GM11168 (cell line): ENCODE results near the gene RIPK3.

Experiments used
- in situ Hi-C: fragments of 300-500 bp; cut with MboI; formaldehyde crosslinking; loops from one replicate; pipeline ENCODE4 v1.12.0; 2022; ENCODE audit warnings: low sequenced_read_pairs; ENCODE audit not compliant: unreplicated experiment

Gene RIPK3

DNA sequence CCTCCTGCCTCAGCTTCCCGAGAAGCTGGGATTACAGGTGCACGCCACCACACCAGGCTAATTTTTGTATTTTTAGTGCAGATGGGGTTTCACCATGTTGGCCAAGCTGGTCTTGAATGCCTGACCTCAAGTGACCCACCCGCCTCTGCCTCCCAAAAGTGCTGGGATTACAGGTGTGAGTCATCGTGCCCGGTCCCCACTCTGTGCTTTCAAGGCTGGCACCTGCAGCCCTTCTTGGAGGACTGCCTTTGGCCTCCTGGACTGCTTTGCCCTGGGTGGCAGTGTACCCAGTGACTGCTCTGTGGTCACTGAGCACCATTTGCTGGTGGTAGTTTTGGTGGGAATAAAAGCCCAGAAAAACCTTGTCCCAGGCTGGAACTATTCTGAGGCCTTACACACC is 52.8 kb downstream of the RIPK3 start:
- in situ Hi-C loops, result no loop called here
